ENCODE measurements around the gene ST6GALNAC2. TPM values are rescaled to one million over a fixed set of nuclear protein-coding genes. Genes with fewer than 3 reads are reported as not detected.

Gene ST6GALNAC2
- total and polyA plus RNA-seq, 2 experiments from 2014 or later, result 0.31 TPM; not detected in 1

- TF ChIP-seq EZH2phosphoT487 (IDR thresholded peaks at IDR 0.05; ENCODE audit: unreplicated experiment) (no peak), POLR2AphosphoS5 (IDR thresholded peaks at IDR 0.05; ENCODE audit: low read depth) (no peak), NANOG (IDR thresholded peaks at IDR 0.05; ENCODE audit: borderline replicate concordance) (no peak)
- TF ChIP-seq, protein P1, sequence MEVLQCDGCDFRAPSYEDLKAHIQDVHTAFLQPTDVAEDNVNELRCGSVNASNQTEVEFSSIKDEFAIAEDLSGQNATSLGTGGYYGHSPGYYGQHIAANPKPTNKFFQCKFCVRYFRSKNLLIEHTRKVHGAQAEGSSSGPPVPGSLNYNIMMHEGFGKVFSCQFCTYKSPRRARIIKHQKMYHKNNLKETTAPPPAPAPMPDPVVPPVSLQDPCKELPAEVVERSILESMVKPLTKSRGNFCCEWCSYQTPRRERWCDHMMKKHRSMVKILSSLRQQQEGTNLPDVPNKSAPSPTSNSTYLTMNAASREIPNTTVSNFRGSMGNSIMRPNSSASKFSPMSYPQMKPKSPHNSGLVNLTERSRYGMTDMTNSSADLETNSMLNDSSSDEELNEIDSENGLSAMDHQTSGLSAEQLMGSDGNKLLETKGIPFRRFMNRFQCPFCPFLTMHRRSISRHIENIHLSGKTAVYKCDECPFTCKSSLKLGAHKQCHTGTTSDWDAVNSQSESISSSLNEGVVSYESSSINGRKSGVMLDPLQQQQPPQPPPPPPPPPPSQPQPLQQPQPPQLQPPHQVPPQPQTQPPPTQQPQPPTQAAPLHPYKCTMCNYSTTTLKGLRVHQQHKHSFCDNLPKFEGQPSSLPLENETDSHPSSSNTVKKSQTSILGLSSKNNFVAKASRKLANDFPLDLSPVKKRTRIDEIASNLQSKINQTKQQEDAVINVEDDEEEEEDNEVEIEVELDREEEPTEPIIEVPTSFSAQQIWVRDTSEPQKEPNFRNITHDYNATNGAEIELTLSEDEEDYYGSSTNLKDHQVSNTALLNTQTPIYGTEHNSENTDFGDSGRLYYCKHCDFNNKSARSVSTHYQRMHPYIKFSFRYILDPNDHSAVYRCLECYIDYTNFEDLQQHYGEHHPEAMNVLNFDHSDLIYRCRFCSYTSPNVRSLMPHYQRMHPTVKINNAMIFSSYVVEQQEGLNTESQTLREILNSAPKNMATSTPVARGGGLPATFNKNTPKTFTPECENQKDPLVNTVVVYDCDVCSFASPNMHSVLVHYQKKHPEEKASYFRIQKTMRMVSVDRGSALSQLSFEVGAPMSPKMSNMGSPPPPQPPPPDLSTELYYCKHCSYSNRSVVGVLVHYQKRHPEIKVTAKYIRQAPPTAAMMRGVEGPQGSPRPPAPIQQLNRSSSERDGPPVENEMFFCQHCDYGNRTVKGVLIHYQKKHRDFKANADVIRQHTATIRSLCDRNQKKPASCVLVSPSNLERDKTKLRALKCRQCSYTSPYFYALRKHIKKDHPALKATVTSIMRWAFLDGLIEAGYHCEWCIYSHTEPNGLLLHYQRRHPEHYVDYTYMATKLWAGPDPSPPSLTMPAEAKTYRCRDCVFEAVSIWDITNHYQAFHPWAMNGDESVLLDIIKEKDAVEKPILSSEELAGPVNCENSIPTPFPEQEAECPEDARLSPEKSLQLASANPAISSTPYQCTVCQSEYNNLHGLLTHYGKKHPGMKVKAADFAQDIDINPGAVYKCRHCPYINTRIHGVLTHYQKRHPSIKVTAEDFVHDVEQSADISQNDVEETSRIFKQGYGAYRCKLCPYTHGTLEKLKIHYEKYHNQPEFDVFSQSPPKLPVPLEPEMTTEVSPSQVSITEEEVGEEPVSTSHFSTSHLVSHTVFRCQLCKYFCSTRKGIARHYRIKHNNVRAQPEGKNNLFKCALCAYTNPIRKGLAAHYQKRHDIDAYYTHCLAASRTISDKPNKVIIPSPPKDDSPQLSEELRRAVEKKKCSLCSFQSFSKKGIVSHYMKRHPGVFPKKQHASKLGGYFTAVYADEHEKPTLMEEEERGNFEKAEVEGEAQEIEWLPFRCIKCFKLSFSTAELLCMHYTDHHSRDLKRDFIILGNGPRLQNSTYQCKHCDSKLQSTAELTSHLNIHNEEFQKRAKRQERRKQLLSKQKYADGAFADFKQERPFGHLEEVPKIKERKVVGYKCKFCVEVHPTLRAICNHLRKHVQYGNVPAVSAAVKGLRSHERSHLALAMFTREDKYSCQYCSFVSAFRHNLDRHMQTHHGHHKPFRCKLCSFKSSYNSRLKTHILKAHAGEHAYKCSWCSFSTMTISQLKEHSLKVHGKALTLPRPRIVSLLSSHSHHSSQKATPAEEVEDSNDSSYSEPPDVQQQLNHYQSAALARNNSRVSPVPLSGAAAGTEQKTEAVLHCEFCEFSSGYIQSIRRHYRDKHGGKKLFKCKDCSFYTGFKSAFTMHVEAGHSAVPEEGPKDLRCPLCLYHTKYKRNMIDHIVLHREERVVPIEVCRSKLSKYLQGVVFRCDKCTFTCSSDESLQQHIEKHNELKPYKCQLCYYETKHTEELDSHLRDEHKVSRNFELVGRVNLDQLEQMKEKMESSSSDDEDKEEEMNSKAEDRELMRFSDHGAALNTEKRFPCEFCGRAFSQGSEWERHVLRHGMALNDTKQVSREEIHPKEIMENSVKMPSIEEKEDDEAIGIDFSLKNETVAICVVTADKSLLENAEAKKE (CRISPR knock-in tag; IDR thresholded peaks at IDR 0.05), result no peak
Measured at GRCh38 chr17:76569607-76570279, 15.9 kb downstream of the ST6GALNAC2 start (continued).

DNA sequence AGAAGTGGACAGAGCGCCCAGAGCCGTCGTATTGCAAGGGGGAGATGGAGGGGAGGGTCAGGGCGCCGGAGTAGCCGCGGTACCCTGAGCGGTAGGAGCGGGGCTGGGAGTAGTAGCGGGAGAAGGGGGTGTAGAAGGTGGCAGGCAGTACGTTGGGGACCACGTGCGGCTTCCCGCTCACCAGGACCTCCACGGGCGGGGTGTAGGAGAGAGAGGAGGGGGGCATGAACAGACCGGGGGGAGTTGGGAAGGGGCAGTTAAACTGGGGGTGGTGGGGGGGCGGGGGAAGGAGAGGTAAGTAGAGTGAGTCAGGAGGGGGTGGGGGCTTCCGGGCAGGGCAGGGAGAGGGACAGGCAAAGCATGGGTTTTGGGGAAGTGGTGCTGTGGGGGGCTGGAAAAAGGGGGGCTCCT is 16.8 kb downstream of the ST6GALNAC2 start:
- Histone ChIP-seq H3F3A (replicated peaks; ENCODE audit: low read depth) (peaks cover 28% of the 10 kb centered on the region), H2AFZ (no peak overlapping the region), H3K27me3 (ENCODE audit: insufficient read depth) (no peaks in the 10 kb centered on the region), H3K4me2 (peak overlapping the region; percentile 75), H3K4me3 (peak overlapping the region; percentile 39), H3K27ac (ENCODE audit: low read depth) (no peak overlapping the region), H3K36me3 (ENCODE audit: insufficient read depth) (peaks cover 11% of the 10 kb centered on the region; the same call in 1 of the 2 replicates), H3K4me1 (ENCODE audit: insufficient read depth) (peaks cover 31% of the 10 kb centered on the region), H4K20me1 (replicated peaks; ENCODE audit: insufficient read depth) (peaks cover 13% of the 10 kb centered on the region), H3K79me2 (replicated peaks; ENCODE audit: insufficient read depth) (no peaks in the 10 kb centered on the region), H3K9me2 (ENCODE audit: insufficient read depth) (no peaks in the 10 kb centered on the region)
- DNase-seq (ENCODE audit: low spot score), result peak; percentile 64
- Mint-ChIP-seq H3K27me3 (ENCODE audit: insufficient read depth, low read depth, poor library complexity) (peaks cover 13% of the 10 kb centered on the region), H3K4me3 (peak overlapping the region; percentile 10; the same call in 1 of the 3 replicates), H3K27ac (no peak overlapping the region), H3K9me3 (no peaks in the 10 kb centered on the region), H3K36me3 (ENCODE audit: low read depth) (peaks cover 32% of the 10 kb centered on the region), H3K4me1 (peaks cover 41% of the 10 kb centered on the region)
- ATAC-seq, result peak; percentile 46
- TF ChIP-seq ZNF114 (CRISPR knock-in tag; IDR thresholded peaks at IDR 0.05), result no peak
- no peak for TF ChIP-seq REST (IDR thresholded peaks at IDR 0.05; ENCODE audit: unreplicated experiment)
- TF ChIP-seq CREB1 (CRISPR knock-in tag; IDR thresholded peaks at IDR 0.05; ENCODE audit: low read depth), result no peak
- TF ChIP-seq, protein P2, sequence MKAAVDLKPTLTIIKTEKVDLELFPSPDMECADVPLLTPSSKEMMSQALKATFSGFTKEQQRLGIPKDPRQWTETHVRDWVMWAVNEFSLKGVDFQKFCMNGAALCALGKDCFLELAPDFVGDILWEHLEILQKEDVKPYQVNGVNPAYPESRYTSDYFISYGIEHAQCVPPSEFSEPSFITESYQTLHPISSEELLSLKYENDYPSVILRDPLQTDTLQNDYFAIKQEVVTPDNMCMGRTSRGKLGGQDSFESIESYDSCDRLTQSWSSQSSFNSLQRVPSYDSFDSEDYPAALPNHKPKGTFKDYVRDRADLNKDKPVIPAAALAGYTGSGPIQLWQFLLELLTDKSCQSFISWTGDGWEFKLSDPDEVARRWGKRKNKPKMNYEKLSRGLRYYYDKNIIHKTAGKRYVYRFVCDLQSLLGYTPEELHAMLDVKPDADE (IDR thresholded peaks at IDR 0.05), result no peak
- no peak for TF ChIP-seq JUNB (IDR thresholded peaks at IDR 0.05; ENCODE audit: unreplicated experiment)
- TF ChIP-seq EZH2 (IDR thresholded peaks at IDR 0.05; ENCODE audit: low read depth, unreplicated experiment), result no peak
- TF ChIP-seq ZNF331 (CRISPR knock-in tag; IDR thresholded peaks at IDR 0.05; ENCODE audit: low read depth), result no peak
- no peak for TF ChIP-seq STAT1 (IDR thresholded peaks at IDR 0.05; ENCODE audit: unreplicated experiment)
- TF ChIP-seq NANOG (IDR thresholded peaks at IDR 0.05; ENCODE audit: borderline replicate concordance), result no peak
- no peak for TF ChIP-seq EZH2phosphoT487 (IDR thresholded peaks at IDR 0.05; ENCODE audit: unreplicated experiment)
- TF ChIP-seq POLR2AphosphoS5 (IDR thresholded peaks at IDR 0.05; ENCODE audit: low read depth), result no peak

Data from GM23338 (cell line).